Measurements from ENCODE around the gene LTBP1. TPM values are rescaled to one million over a fixed set of nuclear protein-coding genes. Genes with fewer than 3 reads are reported as not detected.

LTBP1 gene
- total RNA-seq, 1 experiment from 2014 or later = 12.5 TPM

- Histone ChIP-seq H3K27ac (ENCODE audit: low read length) (no peak overlapping the region), H3K4me3 (ENCODE audit: low read depth in 2 of 2, low read length in 2 of 2) (no peak overlapping the region), H3K9me3 (ENCODE audit: control insufficient read depth, insufficient read depth, low read depth, low read length) (no peaks in the 10 kb centered on the region), H3K27me3 (ENCODE audit: control insufficient read depth, insufficient read depth, low read length) (peaks cover 4% of the 10 kb centered on the region; the same call in 1 of the 2 replicates), H3K36me3 (ENCODE audit: control insufficient read depth, insufficient read depth, low read length) (no peaks in the 10 kb centered on the region), H3K4me1 (ENCODE audit: control insufficient read depth, insufficient read depth, low read length) (no peaks in the 10 kb centered on the region)
- in situ Hi-C loops (cut with HindIII; ENCODE audit: low pct_unique_long_range_greater_than_20kb, low sequenced_read_pairs) (no loop called here), intact Hi-C loops (cut with micrococcal nuclease; ENCODE audit: unreplicated experiment) (no loop called here)
- ChIA-PET CTCF (no interaction called here), POLR2A (interaction anchor here (0.5 to 0.6 kb wide), 2 partner anchors 89 to 364 kb away, joined by 3 to 5 read pairs; no protein-coding TSS in a partner anchor)
- ATAC-seq (no peak), DNase-seq (ENCODE audit: low read depth, low spot score) (no peak)
- TF ChIP-seq REST (IDR thresholded peaks at IDR 0.05; ENCODE audit: insufficient read depth in 1 of 2, low read depth in 2 of 2, low read length in 1 of 2) = no peak
- no peak for TF ChIP-seq SIN3A (IDR thresholded peaks at IDR 0.05; ENCODE audit: borderline replicate concordance, insufficient read depth, low read depth, low read length)
- TF ChIP-seq TCF7L2 (IDR thresholded peaks at IDR 0.05; ENCODE audit: low read depth, low read length) = no peak
- no peak for TF ChIP-seq POLR2AphosphoS5 (IDR thresholded peaks at IDR 0.05; ENCODE audit: low read depth, low read length)
- no peak for TF ChIP-seq CTCF (IDR thresholded peaks at IDR 0.05)
- no TSS peak for BruUV-seq (replicated peaks)
Measured at GRCh38 chr2:32933756-32934095, 13.0 kb upstream of the LTBP1 start.

- DNase-seq (ENCODE audit: low read depth, low spot score) = no peak
- ChIA-PET POLR2A (no interaction called here), CTCF (no interaction called here)
- in situ Hi-C loops (cut with HindIII; ENCODE audit: low pct_unique_long_range_greater_than_20kb, low sequenced_read_pairs) = no loop called here
- ATAC-seq = no peak
- intact Hi-C loops (cut with micrococcal nuclease; ENCODE audit: unreplicated experiment) = no loop called here
- H3K4me1 ChIP-seq (ENCODE audit: control insufficient read depth, insufficient read depth, low read length) = no peaks in the 10 kb centered on the region
- H3K36me3 ChIP-seq (ENCODE audit: control insufficient read depth, insufficient read depth, low read length) = no peaks in the 10 kb centered on the region
- no peak overlapping the region for H3K4me3 ChIP-seq (ENCODE audit: low read depth in 2 of 2, low read length in 2 of 2)
- no TSS peak for BruUV-seq (replicated peaks)
- H3K27me3 ChIP-seq (ENCODE audit: control insufficient read depth, insufficient read depth, low read length) = peaks cover 2% of the 10 kb centered on the region; the same call in 1 of the 2 replicates
- no peak overlapping the region for H3K27ac ChIP-seq (ENCODE audit: low read length)
- TF ChIP-seq REST (IDR thresholded peaks at IDR 0.05; ENCODE audit: insufficient read depth in 1 of 2, low read depth in 2 of 2, low read length in 1 of 2) (no peak), TCF7L2 (IDR thresholded peaks at IDR 0.05; ENCODE audit: low read depth, low read length) (no peak), POLR2AphosphoS5 (IDR thresholded peaks at IDR 0.05; ENCODE audit: low read depth, low read length) (no peak), SIN3A (IDR thresholded peaks at IDR 0.05; ENCODE audit: borderline replicate concordance, insufficient read depth, low read depth, low read length) (no peak), CTCF (IDR thresholded peaks at IDR 0.05) (no peak)
- no peaks in the 10 kb centered on the region for H3K9me3 ChIP-seq (ENCODE audit: control insufficient read depth, insufficient read depth, low read depth, low read length)
Measured at GRCh38 chr2:32937602-32938448, 8.9 kb upstream of the LTBP1 start.

All from Panc1 (cell line).